AG09319 (cell line): ENCODE data around the gene TRMT44.

Experiments
- DNase-seq: peaks from one replicate; pipeline ENCODE4 v3.0.0-alpha.2; 2010; ENCODE audit warnings: low read depth; ENCODE audit errors: extremely low read depth
- TF ChIP-seq, protein P1 (sequence below): IDR thresholded peaks from 2 replicates; pipeline ENCODE4 v1.5.1; 2011; ENCODE audit warnings: low read depth, mild to moderate bottlenecking, inconsistent platforms, low read length, moderate library complexity

Gene TRMT44

DNA sequence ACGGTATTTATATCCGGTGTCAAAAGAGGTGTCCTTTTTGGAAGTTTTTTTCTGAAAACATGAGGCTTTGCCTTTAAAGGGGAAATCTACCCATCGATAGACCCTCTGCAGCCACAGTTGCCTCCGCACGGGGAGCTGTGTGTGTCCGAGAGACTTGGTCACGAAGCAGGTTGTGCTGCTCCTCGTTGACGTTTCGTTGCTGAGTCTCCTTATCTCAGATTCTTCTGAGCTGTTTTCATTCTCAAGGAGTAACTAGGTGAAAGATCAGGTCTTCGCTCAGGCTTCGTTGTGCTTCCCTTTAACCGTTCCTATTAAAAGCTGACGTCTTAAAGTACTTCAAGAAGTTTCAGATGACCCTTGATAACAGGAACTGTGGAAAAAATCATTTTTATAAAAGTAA lies 23.8 kb downstream of the TRMT44 start:
- no peak for DNase-seq
- TF ChIP-seq, protein P1, sequence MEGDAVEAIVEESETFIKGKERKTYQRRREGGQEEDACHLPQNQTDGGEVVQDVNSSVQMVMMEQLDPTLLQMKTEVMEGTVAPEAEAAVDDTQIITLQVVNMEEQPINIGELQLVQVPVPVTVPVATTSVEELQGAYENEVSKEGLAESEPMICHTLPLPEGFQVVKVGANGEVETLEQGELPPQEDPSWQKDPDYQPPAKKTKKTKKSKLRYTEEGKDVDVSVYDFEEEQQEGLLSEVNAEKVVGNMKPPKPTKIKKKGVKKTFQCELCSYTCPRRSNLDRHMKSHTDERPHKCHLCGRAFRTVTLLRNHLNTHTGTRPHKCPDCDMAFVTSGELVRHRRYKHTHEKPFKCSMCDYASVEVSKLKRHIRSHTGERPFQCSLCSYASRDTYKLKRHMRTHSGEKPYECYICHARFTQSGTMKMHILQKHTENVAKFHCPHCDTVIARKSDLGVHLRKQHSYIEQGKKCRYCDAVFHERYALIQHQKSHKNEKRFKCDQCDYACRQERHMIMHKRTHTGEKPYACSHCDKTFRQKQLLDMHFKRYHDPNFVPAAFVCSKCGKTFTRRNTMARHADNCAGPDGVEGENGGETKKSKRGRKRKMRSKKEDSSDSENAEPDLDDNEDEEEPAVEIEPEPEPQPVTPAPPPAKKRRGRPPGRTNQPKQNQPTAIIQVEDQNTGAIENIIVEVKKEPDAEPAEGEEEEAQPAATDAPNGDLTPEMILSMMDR = no peak

DNA sequence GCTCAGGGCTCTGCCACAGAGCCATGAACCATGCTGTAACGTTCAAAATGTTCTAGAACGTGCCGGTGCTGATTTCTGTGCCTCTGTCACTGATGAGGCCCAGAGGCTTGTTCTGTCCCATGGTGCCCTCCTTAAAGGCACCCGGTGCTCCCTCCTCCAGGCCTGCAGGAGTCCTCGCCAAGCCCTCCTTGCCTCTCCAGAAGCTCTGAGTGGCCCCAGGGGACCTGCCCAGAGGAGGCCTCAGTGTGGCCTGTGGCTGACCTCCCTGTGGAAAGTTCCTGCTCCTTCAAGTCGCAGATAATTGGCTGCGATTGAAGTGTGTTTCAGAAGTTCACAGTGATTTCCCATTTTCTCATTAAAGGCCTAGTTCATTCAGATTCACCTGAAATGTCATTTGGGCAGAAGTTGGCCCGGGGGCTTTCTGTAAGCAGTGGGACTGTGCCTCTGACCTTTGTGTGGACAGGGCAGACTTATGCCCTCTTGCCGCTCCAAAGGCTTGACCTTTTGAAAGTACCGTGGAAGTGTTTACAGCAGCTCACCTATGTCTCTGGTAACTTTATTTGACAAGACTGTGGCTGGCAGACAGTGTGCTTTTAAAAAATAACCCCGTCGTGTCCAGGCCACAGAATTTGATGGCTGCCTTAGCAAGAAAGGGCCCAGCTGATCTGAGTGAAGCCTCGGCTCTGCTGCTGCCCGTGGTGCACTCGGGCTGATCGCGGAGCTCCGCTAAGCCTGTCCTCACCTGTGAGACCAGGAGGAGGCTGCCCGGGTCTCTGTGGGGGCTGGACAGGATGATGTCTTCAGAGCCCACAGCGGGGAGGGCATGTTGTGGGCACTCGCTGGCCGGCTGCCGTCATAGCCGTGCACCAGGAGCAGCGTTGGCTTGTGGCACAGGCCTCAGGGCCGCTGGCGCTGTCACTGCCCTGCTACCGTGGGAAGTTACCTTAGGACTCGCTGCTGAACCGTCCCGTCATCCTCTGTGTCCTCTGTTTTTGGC lies 25.3 kb downstream of the TRMT44 start:
- no peak for DNase-seq
- TF ChIP-seq, protein P1 = no peak

DNA sequence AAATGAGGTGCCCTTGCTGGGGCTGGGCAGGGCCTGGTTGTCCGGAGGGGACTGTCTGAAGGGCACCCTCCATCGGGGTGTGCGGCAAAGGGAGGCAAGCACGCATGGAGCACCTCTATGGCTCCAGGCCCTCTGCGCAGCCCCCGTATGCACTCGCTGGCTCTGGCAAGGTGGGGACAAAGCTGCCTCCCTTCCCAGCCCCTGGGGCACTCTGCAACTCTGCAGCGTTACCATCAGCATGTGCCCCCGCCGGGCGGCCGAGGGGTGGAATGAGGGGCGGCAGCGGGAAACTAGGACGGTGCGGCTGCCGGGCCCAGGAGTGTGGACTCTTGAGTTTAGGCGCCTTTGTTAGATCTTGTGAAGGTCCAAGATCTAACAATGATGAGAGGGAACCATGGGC lies 26.4 kb downstream of the TRMT44 start:
- TF ChIP-seq, protein P1 = no peak
- DNase-seq = no peak

DNA sequence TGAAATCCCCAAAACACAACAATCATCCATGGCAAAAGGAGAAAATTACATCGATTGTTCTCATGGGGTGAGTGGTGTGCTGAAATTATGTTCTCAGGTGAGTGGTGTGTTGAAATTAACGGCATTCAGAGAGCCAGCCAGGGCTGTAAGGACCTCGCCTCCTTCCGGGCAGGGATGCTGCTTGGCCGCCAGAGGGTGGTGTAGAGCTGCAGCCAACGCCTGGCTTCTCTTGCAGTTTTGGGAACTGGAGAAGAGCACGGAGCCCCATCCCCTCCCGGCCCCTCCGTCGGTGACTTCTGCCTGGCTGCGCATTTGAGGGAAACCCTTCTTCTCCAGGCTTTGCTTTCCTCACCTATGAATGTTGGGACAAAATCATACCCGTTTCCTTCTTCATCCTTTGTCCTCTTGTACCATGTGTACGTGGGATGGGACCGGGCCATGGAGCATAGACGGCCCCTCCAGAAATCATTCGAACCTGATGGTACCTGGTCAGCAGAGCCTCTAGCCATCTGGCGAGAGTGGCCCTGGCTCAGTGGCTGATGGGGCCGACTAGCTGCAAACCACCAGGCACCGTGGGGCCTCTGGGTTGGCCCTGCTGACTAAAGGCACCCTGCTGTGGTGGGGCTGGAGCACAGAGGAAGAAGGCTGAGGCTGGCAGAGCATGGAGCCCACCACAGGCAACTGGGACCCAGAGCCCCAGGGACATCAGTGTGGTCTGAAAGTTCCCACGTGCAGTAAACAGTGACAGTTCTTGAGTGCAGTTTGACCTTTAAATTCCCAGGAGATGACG lies 28.4 kb downstream of the TRMT44 start:
- DNase-seq = peak; percentile 39

DNA sequence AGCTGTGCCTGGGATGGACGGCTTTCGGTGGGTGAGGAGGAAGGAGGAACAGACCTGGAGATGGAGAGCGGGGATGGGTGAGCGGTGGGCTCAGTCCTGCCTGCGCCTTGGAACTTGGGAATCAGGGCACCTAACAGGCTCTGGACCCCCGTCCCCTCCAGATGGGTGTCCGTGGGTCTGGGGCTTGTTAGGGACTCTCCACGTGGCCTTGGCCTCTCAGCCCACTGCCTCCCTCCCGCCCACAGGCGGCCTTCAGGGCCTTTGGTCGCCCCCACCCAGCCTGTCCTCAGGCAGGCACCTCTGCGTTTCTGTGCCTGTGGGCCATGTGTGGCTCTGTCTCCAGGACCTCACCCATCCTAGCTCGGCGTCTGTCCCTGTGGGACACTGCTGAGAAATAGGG lies 29.0 kb downstream of the TRMT44 start:
- no peak for DNase-seq
- TF ChIP-seq, protein P1 = no peak

More for the DNA sequence above, 28.4 kb downstream of the TRMT44 start:
- TF ChIP-seq, protein P1 = peak; percentile 99

DNA sequence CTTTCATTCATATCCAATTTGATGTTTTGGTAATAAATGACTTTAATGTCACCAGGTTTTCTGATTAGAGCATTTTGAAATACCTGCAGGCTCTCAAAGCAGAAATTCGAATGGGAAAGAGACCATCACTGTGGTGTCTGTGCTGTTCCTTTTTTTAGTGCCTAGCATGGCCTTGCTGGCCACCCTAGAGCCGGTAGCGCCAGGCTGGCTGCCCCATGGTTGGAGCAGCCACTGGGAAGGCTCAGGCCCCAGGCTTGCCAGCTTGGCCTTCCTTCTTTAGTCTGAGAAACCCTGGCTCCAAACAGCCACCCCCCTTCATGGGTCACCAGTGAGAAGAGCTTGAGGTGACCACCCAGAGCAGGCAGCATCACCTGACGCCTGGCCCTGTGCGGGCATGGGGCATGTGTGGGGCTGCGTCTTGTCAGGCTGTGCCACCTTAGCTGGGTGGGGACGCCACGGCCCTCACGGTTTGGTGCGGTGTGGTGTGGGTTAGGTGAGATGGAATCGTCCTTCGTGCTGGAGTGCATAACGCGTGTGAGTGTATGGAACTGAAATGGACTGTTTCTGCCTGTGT lies 30.0 kb downstream of the TRMT44 start:
- TF ChIP-seq, protein P1 = no peak
- DNase-seq = no peak
